Heart right ventricle (tissue), 16 donors: ENCODE data around the gene THSD7B. TPM values are rescaled to one million over a fixed set of nuclear protein-coding genes. Genes with fewer than 3 reads are reported as not detected.

Source experiments
- ATAC-seq, 8 donors: fragments of 200-7000 bp; cut with Tn5 transposase; one replicate each; pipeline ENCODE4 v1.9.1; 2020; ENCODE audit warnings: mild to moderate bottlenecking in 8 of 8, moderate library complexity in 8 of 8, moderate number of reproducible peaks in 1 of 8
- DNase-seq, 2 donors: peaks; one replicate each; pipeline ENCODE4 v3.0.0-alpha.2; 2020
- H3K27ac ChIP-seq, 10 donors: fragments of 200-600 bp; sonication (generic) in 2 of 10; one replicate each; pipeline versions ENCODE4 v1.5.0 to v1.8.0; 2020 to 2022; ENCODE audit warnings: mild to moderate bottlenecking in 3 of 10
- H3K27me3 ChIP-seq, 7 donors: fragments of 200-600 bp; one replicate each; pipeline ENCODE4 v1.8.0; 2021 to 2022; ENCODE audit warnings: mild to moderate bottlenecking in 2 of 7
- H3K36me3 ChIP-seq, 9 donors: fragments of 200-600 bp; sonication (generic) in 1 of 9; one replicate each; pipeline versions ENCODE4 v1.5.0 to v1.8.0; 2020 to 2022; ENCODE audit warnings: mild to moderate bottlenecking in 2 of 9
- H3K4me1 ChIP-seq, 9 donors: fragments of 200-600 bp; sonication (generic) in 1 of 9; one replicate each; pipeline versions ENCODE4 v1.5.0 to v1.8.0; 2020 to 2022; ENCODE audit warnings: mild to moderate bottlenecking in 4 of 9
- H3K4me3 ChIP-seq, 10 donors: fragments of 200-600 bp; sonication (generic) in 2 of 10; one replicate each; pipeline versions ENCODE4 v1.5.0 to v1.8.0; 2020 to 2022; ENCODE audit warnings: mild to moderate bottlenecking in 7 of 10, moderate library complexity in 2 of 10
- H3K9me3 ChIP-seq, 11 donors: fragments of 200-600 bp in 10 of 11; sonication (generic) in 2 of 11; one replicate each; pipeline versions ENCODE4 v1.5.0 to v1.8.0; 2013 to 2022; ENCODE audit warnings: mild to moderate bottlenecking in 2 of 11, control low read depth in 1 of 11, moderate library complexity in 1 of 11
- CTCF ChIP-seq, 9 donors: fragments of 200-600 bp; sonication (generic) in 2 of 9; IDR thresholded peaks; one replicate each; pipeline versions ENCODE4 v1.5.0 to v1.8.0; 2021 to 2022; ENCODE audit warnings: antibody characterized with exemption in 9 of 9, mild to moderate bottlenecking in 5 of 9, moderate library complexity in 1 of 9
- WGBS, 2 donors: extraction: QIAGEN DNeasy Blood & Tissue Kit; methylation state at CpG; one replicate each; pipeline ENCODE4 v1.1.7; 2013; ENCODE audit warnings: inconsistent platforms in 1 of 2; 5-methylcytosine and 5-hydroxymethylcytosine counted together
- intact Hi-C, 10 donors: fragments of 100-400 bp; cut with DNase I; formaldehyde crosslinking; loops; one replicate each; pipeline versions ENCODE4 v1.11.1 to v1.14.2; 2022
- polyA plus RNA-seq, 2 donors: library from polyadenylated mRNA; stranded (reverse); fragments of 200-250 nt; gene quantifications; one replicate each; pipeline ENCODE4 v1.2.3, GENCODE V29; 2013
- total RNA-seq, 10 donors: library from RNA; stranded (reverse); fragmentation: NEBNext Ultra II Directional in 3 of 10; extraction: Animal tissue kit (Norgen Biotek cat#: 25700) in 3 of 10; gene quantifications; one replicate each; pipeline versions ENCODE4 v1.2.1 to v1.2.4, GENCODE V29; 2021 to 2023
- donor health status: Arrhythmogenic right ventricular cardiomyopathy.
- donor health status: ischemic (EF 13 %, LVEDD 7.1; RV severe dilation, severe dysfunction).
- donor health status: healthy with polysubstance abuse.
- donor health status: DM: no; HTN: yes; CAD: no.
- donor health status: DM: no; HTN: no; CAD: no.
- donor health status: ischemic (EF 25% LVEDD 6.9; RV normal size, moderate dysfunction).
- donor health status: ischemic (EF 25% LVEDD 5.7; RV mildly dilated, moderate dysfunction).
- donor health status: healthy.
- donor health status: DM: yes; HTN: yes; CAD: no.
- donor health status: Ischemic cardiomyopathy.
- donor health status: ischemic (EF 35%, LVEDD 5.7; RV mildly dilated, moderate dysfunction).
- donor health status: nonischemic (EF 11% LVEDD 7.7; RV severe dilation, severe dysfunction).
- donor health status: DM: yes; HTN: yes; CAD: no.
- donor health status: PGD.
- donor health status: ischemic (EF 29% LVEDD 5.4; RV normal size, mild dysfunction).
- donor health status: nonischemic (EF 23%, LVEDD 6.1; RV moderate dilation, normal function).

Gene THSD7B
- total and polyA plus RNA-seq, 12 donors: 0.01 to 0.39 (median 0.18) TPM

GRCh38 chr2:136770384-136770783, 5.0 kb downstream of the THSD7B start:
- no peak overlapping the region for H3K27ac ChIP-seq
- H3K27me3 ChIP-seq: peaks cover 9 to 63% (median 38%) of the 10 kb centered on the region in 7 donors
- no peak overlapping the region for H3K4me3 ChIP-seq
- DNase-seq (no peak), ATAC-seq (no peak)
- H3K9me3 ChIP-seq: no peaks in the 10 kb centered on the region
- intact Hi-C loops: no loop called here
- peaks cover 0 to 11% (median 5%) of the 10 kb centered on the region in 9 donors for H3K4me1 ChIP-seq
- 68 to 77% methylated on average over 1 of the region's 1 CpG for WGBS, 2 donors
- TF ChIP-seq CTCF (IDR thresholded peaks at IDR 0.05): no peak
- H3K36me3 ChIP-seq: no peaks in the 10 kb centered on the region

GRCh38 chr2:136777391-136777790, 12.0 kb downstream of the THSD7B start:
- H3K36me3 ChIP-seq: no peaks in the 10 kb centered on the region
- ATAC-seq: no peak
- intact Hi-C loops: loop anchor here in 1 of 10 donors (1.0 kb wide), 1 partner anchor 15 kb away; no protein-coding TSS in a partner anchor
- no peak for TF ChIP-seq CTCF (IDR thresholded peaks at IDR 0.05)
- H3K27me3 ChIP-seq: peaks cover 0 to 6% (median 0%) of the 10 kb centered on the region in 7 donors
- 51 to 54% methylated on average over 2 of the region's 2 CpGs for WGBS, 2 donors
- H3K9me3 ChIP-seq: no peaks in the 10 kb centered on the region
- no peaks in the 10 kb centered on the region for H3K4me1 ChIP-seq
- H3K4me3 ChIP-seq: no peak overlapping the region
- no peak for DNase-seq
- no peak overlapping the region for H3K27ac ChIP-seq

- no peaks in the 10 kb centered on the region for H3K9me3 ChIP-seq
- no peaks in the 10 kb centered on the region for H3K36me3 ChIP-seq
- no peaks in the 10 kb centered on the region for H3K4me1 ChIP-seq
- TF ChIP-seq CTCF (IDR thresholded peaks at IDR 0.05): no peak
- intact Hi-C loops: no loop called here
- DNase-seq (no peak), ATAC-seq (no peak)
- no peaks in the 10 kb centered on the region for H3K27me3 ChIP-seq
- 57% methylated on average over 4 of the region's 4 CpGs for WGBS, 2 donors
- no peak overlapping the region for H3K27ac ChIP-seq
- H3K4me3 ChIP-seq: no peak overlapping the region
These were observed 18.5 kb downstream of the THSD7B start for GRCh38 chr2:136783856-136784255.

GRCh38 chr2:136785215-136785614, 19.9 kb downstream of the THSD7B start:
- no peak for DNase-seq
- intact Hi-C loops: no loop called here
- 83 to 85% methylated on average over 3 of the region's 3 CpGs for WGBS, 2 donors
- Histone ChIP-seq H3K9me3 (no peaks in the 10 kb centered on the region), H3K27me3 (no peaks in the 10 kb centered on the region), H3K36me3 (no peaks in the 10 kb centered on the region), H3K27ac (no peak overlapping the region), H3K4me1 (no peaks in the 10 kb centered on the region), H3K4me3 (no peak overlapping the region)
- TF ChIP-seq CTCF (IDR thresholded peaks at IDR 0.05): no peak
- no peak for ATAC-seq
